Lung (tissue), 12 donors: ENCODE results near the gene PCSK7. TPM values are rescaled to one million over a fixed set of nuclear protein-coding genes. Genes with fewer than 3 reads are reported as not detected.

Experiments used
- ATAC-seq: fragments of 200-7000 bp; cut with Tn5 transposase; one replicate; pipeline ENCODE4 v1.9.1; 2020; ENCODE audit warnings: moderate number of reproducible peaks; ENCODE audit not compliant: insufficient read depth, low FRiP score
- DNase-seq, 3 donors: peaks; one replicate each; pipeline ENCODE4 v3.0.0-alpha.2; 2013 to 2017
- H3K27ac ChIP-seq, 2 donors: one replicate each; pipeline ENCODE4 v1.5.1; 2013; ENCODE audit warnings: mild to moderate bottlenecking in 2 of 2, moderate library complexity in 2 of 2, control low read depth in 1 of 2, inconsistent platforms in 1 of 2, low read depth in 1 of 2, low read length in 1 of 2
- H3K27me3 ChIP-seq, 3 donors: one replicate each; pipeline ENCODE4 v1.5.1; 2013; ENCODE audit warnings: low read length in 2 of 3; ENCODE audit not compliant: control insufficient read depth in 3 of 3, insufficient read depth in 3 of 3
- H3K36me3 ChIP-seq, 4 donors: one replicate each; pipeline ENCODE4 v1.5.1; 2013; ENCODE audit warnings: low read length in 4 of 4, mild to moderate bottlenecking in 1 of 4, moderate library complexity in 1 of 4; ENCODE audit not compliant: control insufficient read depth in 4 of 4, insufficient read depth in 4 of 4
- H3K4me1 ChIP-seq, 5 donors: one replicate each; pipeline ENCODE4 v1.5.1; 2013; ENCODE audit warnings: low read length in 5 of 5, mild to moderate bottlenecking in 2 of 5, moderate library complexity in 1 of 5; ENCODE audit not compliant: control insufficient read depth in 5 of 5, insufficient read depth in 5 of 5
- H3K4me3 ChIP-seq: one replicate; pipeline ENCODE4 v1.5.1; 2013; ENCODE audit warnings: mild to moderate bottlenecking, control low read depth, moderate library complexity
- H3K9ac ChIP-seq, 2 donors: one replicate each; pipeline ENCODE4 v1.5.1; 2013; ENCODE audit warnings: low read length in 2 of 2, control low read depth in 1 of 2; ENCODE audit not compliant: insufficient read depth in 1 of 2
- H3K9me3 ChIP-seq, 4 donors: one replicate each; pipeline ENCODE4 v1.5.1; 2013; ENCODE audit warnings: low read length in 3 of 4, mild to moderate bottlenecking in 1 of 4, moderate library complexity in 1 of 4; ENCODE audit not compliant: control insufficient read depth in 4 of 4, insufficient read depth in 3 of 4
- WGBS, 2 donors: extraction: QIAGEN DNeasy Blood & Tissue Kit; methylation state at CpG; one replicate each; pipeline ENCODE4 v1.1.7; 2013; 5-methylcytosine and 5-hydroxymethylcytosine counted together
- polyA plus RNA-seq, 2 donors: library from polyadenylated mRNA; stranded (reverse); fragments of 200-250 nt; gene quantifications; one replicate each; pipeline ENCODE4 v1.2.1, GENCODE V29; 2013
- total RNA-seq, 2 donors: library from RNA; depleted of rRNA in 1 of 2; stranded (reverse); fragments of >200 nt in 1 of 2; gene quantifications; one replicate each; pipeline ENCODE4 v1.2.1, GENCODE V29; 2014 to 2021
- TF ChIP-seq, protein P1 (sequence below): IDR thresholded peaks from 2 replicates; pipeline ENCODE4 v1.5.1; 2012; ENCODE audit warnings: mild to moderate bottlenecking; ENCODE audit errors: control extremely low read depth, extremely low read depth
- donor health status: control.
- donor health status: control.
- donor health status: Bipolar disorder and iron deficiency.
- donor health status: healthy.
- donor health status: DM: yes; HTN: yes; CAD: no.

The PCSK7 gene
- total and polyA plus RNA-seq, 4 donors, result 29.2 to 82.5 (median 32.9) TPM

DNA sequence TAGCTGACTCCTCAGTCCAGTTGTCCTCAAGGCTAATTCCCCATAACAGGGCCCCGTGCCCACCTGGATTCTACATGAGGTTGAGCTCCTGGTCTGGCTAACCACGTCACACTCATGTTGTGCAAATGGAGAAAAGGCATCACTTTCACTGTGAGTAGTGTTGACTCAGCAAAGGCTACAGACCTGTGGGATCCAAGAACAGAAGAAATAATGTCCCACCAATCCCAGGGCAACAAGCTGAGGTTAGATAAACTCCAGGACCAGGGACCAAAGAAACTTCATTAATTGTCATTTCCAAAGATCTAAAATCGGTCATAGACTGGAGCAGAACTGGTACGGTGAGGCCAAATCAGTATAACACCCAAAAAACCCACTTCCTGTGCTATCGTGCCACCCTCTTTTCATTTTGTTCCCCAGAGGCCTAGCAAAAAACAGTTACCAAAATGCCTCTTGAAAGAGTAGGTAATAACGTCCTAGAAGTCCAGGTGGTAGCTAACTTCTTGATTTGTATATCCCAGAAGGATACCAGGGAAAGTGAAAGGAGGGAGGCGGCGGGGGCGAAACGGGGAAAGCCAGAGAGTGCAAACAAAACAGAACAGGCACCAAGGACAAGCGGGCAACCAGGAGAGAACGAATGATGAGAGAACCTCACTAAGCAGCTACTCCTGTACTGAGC is 1.4 kb downstream of the PCSK7 start:
- Histone ChIP-seq H3K9me3 (no peaks in the 10 kb centered on the region), H3K27me3 (no peaks in the 10 kb centered on the region), H3K4me3 (no peak overlapping the region), H3K4me1 (peaks cover 4 to 23% (median 11%) of the 10 kb centered on the region in 5 donors), H3K9ac (no peak overlapping the region), H3K27ac (no peak overlapping the region), H3K36me3 (peaks cover 3 to 29% (median 12%) of the 10 kb centered on the region in 4 donors)
- TF ChIP-seq, protein P1, sequence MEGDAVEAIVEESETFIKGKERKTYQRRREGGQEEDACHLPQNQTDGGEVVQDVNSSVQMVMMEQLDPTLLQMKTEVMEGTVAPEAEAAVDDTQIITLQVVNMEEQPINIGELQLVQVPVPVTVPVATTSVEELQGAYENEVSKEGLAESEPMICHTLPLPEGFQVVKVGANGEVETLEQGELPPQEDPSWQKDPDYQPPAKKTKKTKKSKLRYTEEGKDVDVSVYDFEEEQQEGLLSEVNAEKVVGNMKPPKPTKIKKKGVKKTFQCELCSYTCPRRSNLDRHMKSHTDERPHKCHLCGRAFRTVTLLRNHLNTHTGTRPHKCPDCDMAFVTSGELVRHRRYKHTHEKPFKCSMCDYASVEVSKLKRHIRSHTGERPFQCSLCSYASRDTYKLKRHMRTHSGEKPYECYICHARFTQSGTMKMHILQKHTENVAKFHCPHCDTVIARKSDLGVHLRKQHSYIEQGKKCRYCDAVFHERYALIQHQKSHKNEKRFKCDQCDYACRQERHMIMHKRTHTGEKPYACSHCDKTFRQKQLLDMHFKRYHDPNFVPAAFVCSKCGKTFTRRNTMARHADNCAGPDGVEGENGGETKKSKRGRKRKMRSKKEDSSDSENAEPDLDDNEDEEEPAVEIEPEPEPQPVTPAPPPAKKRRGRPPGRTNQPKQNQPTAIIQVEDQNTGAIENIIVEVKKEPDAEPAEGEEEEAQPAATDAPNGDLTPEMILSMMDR, result no peak
- DNase-seq (no peak), ATAC-seq (no peak)
- WGBS, 2 donors, result 69 to 75% methylated on average over 12 of the region's 12 CpGs

DNA sequence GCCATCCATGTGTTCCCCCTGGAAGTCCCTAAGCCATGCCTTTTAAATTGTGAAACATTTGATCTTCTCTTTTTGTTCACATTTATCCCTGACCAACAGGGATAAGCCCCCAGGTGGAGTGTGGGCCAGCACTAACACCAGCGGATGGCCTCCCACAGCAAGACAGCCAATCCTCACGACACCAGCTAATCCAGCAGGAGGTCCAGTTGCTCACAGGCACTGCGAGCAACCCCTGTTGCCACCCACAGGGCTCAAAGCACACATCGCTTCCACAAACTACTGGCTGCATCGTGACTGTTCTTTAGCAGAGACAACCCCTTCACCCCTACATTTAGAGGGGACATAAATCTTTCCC is 2.0 kb downstream of the PCSK7 start:
- 94% methylated on average over 5 of the region's 5 CpGs for WGBS, 2 donors
- peaks cover 3 to 32% (median 14%) of the 10 kb centered on the region in 4 donors for H3K36me3 ChIP-seq

DNA sequence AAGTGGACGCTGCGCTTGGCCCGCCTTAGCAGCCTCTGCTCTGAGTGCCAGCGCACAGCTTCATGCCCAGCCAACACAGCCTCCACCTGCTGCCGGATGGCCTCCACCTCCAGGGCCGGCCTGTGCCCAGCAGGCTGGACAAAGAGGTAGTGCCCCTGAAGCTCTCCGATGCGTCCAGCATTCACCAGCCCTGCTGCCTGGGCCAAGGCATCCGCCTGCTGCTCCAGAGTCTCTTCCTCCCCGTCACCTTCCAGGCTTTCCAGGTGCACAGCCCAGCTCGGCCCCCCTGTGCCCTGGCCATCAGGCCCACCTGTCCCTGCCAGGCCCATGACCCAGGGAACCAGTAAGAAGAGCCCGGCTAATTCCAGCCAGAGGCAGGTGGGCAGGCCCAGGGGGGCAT is 2.5 kb downstream of the PCSK7 start:
- Histone ChIP-seq H3K27me3 (no peaks in the 10 kb centered on the region), H3K36me3 (peaks cover 6 to 32% (median 14%) of the 10 kb centered on the region in 4 donors), H3K4me3 (no peak overlapping the region), H3K9ac (no peak overlapping the region), H3K9me3 (no peaks in the 10 kb centered on the region), H3K27ac (no peak overlapping the region), H3K4me1 (peaks cover 4 to 23% (median 11%) of the 10 kb centered on the region in 5 donors)
- DNase-seq (no peak), ATAC-seq (no peak)
- 96 to 97% methylated on average over 12 of the region's 12 CpGs for WGBS, 2 donors
- TF ChIP-seq, protein P1, result no peak

More for the DNA sequence above, 2.0 kb downstream of the PCSK7 start:
- no peak for ATAC-seq
- Histone ChIP-seq H3K9ac (no peak overlapping the region), H3K27me3 (no peaks in the 10 kb centered on the region), H3K4me1 (peaks cover 4 to 23% (median 11%) of the 10 kb centered on the region in 5 donors), H3K4me3 (no peak overlapping the region), H3K27ac (no peak overlapping the region), H3K9me3 (no peaks in the 10 kb centered on the region)
- TF ChIP-seq, protein P1, result no peak
- no peak for DNase-seq

DNA sequence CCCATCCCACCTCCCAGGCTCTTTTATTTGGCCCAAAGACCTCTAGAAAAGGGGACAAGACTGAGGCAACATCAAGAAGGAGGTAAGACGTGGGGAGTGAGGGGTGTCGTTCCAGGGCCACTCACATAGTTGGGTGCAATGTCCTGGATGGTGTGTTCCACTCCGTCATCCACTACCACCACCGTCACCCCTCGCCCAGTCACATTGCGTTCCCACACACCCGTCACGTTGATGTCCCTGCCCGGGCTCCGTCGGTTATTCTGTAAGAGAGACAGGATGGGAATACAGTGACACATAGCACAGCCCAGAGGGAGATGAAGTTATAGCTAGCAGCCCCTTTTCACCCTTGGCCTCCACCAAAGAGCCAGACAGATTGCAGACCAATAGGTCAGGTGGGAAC is 3.8 kb downstream of the PCSK7 start:
- Histone ChIP-seq H3K36me3 (peaks cover 12 to 40% (median 20%) of the 10 kb centered on the region in 4 donors), H3K4me1 (peaks cover under 1 to 11% (median 2%) of the 10 kb centered on the region in 5 donors), H3K9ac (no peak overlapping the region), H3K9me3 (no peaks in the 10 kb centered on the region), H3K4me3 (no peak overlapping the region), H3K27me3 (no peaks in the 10 kb centered on the region), H3K27ac (no peak overlapping the region)
- DNase-seq (no peak), ATAC-seq (no peak)
- TF ChIP-seq, protein P1, result no peak
- 94 to 96% methylated on average over 11 of the region's 11 CpGs for WGBS, 2 donors
